Superior temporal gyrus (tissue), 1 donor: Measurements from ENCODE around the gene THTPA.
A peak's percentile ranks its signal among the peaks of the same experiment; 100 is the strongest.
"Not testable (repeated sequence)": the region's sequence is repeated elsewhere in the genome, so short reads cannot be mapped to it uniquely, and the experiment has no call there.

Source experiments
- DNase-seq: peaks from one replicate; pipeline ENCODE4 v3.0.0-alpha.2; 2016; ENCODE audit errors: extremely low spot score

The THTPA gene

GRCh38 chr14:23533652-23534435 lies 22.2 kb upstream of the THTPA start:
- DNase-seq, result no peak

- DNase-seq, result no peak
Observed at GRCh38 chr14:23535943-23536342, 20.1 kb upstream of the THTPA start.

GRCh38 chr14:23536494-23536893 lies 19.6 kb upstream of the THTPA start:
- DNase-seq, result no peak

GRCh38 chr14:23536906-23537305 lies 19.2 kb upstream of the THTPA start:
- DNase-seq, result not testable (repeated sequence)

GRCh38 chr14:23537351-23538049 lies 18.6 kb upstream of the THTPA start:
- DNase-seq, result no peak

- DNase-seq, result no peak
Observed at GRCh38 chr14:23538050-23538718, 17.9 kb upstream of the THTPA start.

- DNase-seq, result peak; percentile 75
Observed at GRCh38 chr14:23538785-23539184, 17.3 kb upstream of the THTPA start.

GRCh38 chr14:23539248-23540140 lies 16.6 kb upstream of the THTPA start:
- DNase-seq, result peak; percentile 90

- no peak for DNase-seq
Observed at GRCh38 chr14:23540141-23540469, 16.0 kb upstream of the THTPA start.

- DNase-seq, result no peak
Observed at GRCh38 chr14:23542261-23542660, 13.8 kb upstream of the THTPA start.

- no peak for DNase-seq
Observed at GRCh38 chr14:23543403-23543802, 12.7 kb upstream of the THTPA start.

- peak; percentile 75 for DNase-seq
Observed at GRCh38 chr14:23544511-23545447, 11.3 kb upstream of the THTPA start.

GRCh38 chr14:23545740-23546365 lies 10.2 kb upstream of the THTPA start:
- DNase-seq, result no peak

- no peak for DNase-seq
Observed at GRCh38 chr14:23546450-23547035, 9.5 kb upstream of the THTPA start.

GRCh38 chr14:23547924-23548323 lies 8.1 kb upstream of the THTPA start:
- DNase-seq, result no peak

- DNase-seq, result no peak
Observed at GRCh38 chr14:23548351-23549318, 7.4 kb upstream of the THTPA start.

GRCh38 chr14:23550131-23550811 lies 5.8 kb upstream of the THTPA start:
- no peak for DNase-seq

GRCh38 chr14:23550812-23551265 lies 5.2 kb upstream of the THTPA start:
- no peak for DNase-seq
